ENCODE data around the gene PPAT.
A peak's percentile ranks its signal among the peaks of the same experiment; 100 is the strongest.
"Not testable (repeated sequence)": the region's sequence is repeated elsewhere in the genome, so short reads cannot be mapped to it uniquely, and the experiment has no call there.

The PPAT gene

DNA sequence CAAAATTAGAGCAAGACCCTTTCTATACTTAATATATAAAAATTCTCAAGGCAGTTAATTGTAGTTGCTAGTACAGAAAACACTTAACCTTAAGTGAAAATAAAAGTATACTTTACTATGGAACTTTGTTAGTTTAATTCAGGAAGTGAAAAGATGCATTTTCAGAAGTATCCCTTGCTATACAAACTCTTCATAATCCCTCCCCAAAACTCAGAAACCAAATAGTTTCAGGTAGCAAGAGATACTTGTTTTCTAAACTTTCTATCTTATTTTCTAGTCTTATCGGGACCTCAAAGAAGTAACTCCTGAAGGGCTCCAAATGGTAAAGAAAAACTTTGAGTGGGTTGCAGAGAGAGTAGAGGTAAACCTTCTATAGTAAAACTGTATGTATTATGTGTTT lies 14.9 kb upstream of the PPAT start:
- no peak overlapping the region for H3K4me3 Mint-ChIP-seq
- H3K9me3 Mint-ChIP-seq: no peaks in the 10 kb centered on the region
- H3K27me3 Mint-ChIP-seq: no peaks in the 10 kb centered on the region
- H3K4me1 Mint-ChIP-seq (ENCODE audit: low read depth): peaks cover 3% of the 10 kb centered on the region
- peaks cover 90% of the 10 kb centered on the region for H3K36me3 Mint-ChIP-seq (ENCODE audit: low read depth)
- no peak overlapping the region for H3K27ac Mint-ChIP-seq

DNA sequence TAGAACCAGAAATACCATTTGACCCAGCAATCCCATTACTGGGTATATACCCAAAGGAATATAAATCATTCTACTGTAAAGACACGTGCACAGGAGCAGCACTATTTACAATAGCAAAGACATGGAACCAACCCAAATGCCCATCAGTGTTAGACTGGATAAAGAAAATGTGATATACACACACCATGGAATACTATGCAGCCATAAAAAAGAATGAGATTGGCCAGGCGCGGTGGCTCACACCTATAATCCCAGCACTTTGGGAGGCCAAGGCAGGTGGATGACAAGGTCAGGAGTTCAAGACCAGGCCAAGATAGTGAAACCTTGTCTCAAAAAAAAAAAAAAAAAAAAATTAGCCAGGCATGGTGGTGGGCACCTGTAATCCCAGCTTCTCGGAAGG lies 14.1 kb upstream of the PPAT start:
- H3K4me3 Mint-ChIP-seq; H3K9me3 Mint-ChIP-seq; H3K4me1 Mint-ChIP-seq (ENCODE audit: low read depth); H3K27ac Mint-ChIP-seq; H3K27me3 Mint-ChIP-seq: not testable (repeated sequence)
- peaks cover 90% of the 10 kb centered on the region for H3K36me3 Mint-ChIP-seq (ENCODE audit: low read depth)

DNA sequence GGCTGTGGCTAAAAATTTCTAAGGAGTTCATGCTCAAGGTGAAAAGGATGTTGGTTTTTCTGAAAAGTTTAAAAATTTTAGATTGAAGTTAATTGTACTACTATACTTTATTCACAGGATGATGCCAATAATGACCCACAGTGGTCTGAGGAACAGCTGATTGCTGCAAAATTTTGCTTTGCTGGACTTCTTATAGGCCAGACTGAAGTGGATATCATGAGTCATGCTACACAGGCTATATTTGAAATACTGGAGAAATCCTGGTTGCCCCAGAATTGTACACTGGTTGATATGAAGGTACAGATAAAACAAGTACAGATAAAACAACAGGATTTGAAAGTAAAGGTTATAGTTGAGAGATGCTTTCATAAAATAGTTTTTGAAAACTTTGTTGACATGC lies 12.9 kb upstream of the PPAT start:
- Mint-ChIP-seq H3K27ac (no peak overlapping the region), H3K27me3 (no peaks in the 10 kb centered on the region), H3K4me1 (ENCODE audit: low read depth) (peaks cover 20% of the 10 kb centered on the region), H3K4me3 (no peak overlapping the region), H3K36me3 (ENCODE audit: low read depth) (peaks cover 90% of the 10 kb centered on the region), H3K9me3 (no peaks in the 10 kb centered on the region)

DNA sequence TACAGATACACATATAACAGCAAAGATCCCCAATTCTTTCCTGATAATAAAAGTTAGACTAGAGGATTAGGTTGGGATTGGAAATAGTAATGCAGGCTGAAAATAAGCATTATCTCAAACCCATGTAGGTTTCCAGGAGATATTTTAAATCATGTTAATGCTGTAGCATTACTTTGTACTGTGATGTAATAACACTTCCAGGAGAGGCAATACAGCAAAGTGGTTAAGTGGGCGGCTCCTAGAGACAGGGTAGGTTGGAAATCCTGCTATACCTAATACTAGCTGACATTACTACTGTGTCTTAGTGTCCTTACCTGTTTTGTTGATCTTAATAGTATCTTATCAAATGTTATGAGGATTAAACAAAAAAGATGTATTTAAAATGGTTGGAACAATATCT lies 10.3 kb upstream of the PPAT start:
- H3K27me3 Mint-ChIP-seq: no peaks in the 10 kb centered on the region
- H3K27ac Mint-ChIP-seq: no peak overlapping the region
- H3K9me3 Mint-ChIP-seq: no peaks in the 10 kb centered on the region
- peaks cover 91% of the 10 kb centered on the region for H3K36me3 Mint-ChIP-seq (ENCODE audit: low read depth)
- H3K4me3 Mint-ChIP-seq: no peak overlapping the region
- peaks cover 29% of the 10 kb centered on the region for H3K4me1 Mint-ChIP-seq (ENCODE audit: low read depth)

DNA sequence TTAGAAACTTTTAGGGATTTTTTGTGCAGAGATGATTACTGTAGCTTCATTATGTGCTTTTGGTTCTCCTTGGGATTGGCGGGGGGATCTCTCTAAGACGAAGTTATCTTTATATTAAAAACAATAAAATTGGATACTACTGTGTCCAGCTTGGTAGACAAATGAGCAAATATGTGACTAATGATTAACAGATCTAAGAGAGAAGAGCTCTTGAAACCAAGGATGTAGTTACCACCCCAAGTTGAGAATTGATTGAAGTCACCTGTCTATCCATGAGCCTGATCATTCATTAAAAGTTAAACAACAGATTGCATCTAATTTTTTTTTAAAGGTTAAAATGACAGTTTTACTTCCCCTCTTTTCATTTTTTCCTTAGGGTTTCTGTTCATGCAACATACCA lies 9.3 kb upstream of the PPAT start:
- Mint-ChIP-seq H3K36me3 (ENCODE audit: low read depth) (peaks cover 92% of the 10 kb centered on the region), H3K27ac (no peak overlapping the region), H3K4me1 (ENCODE audit: low read depth) (peaks cover 39% of the 10 kb centered on the region), H3K4me3 (no peak overlapping the region), H3K9me3 (no peaks in the 10 kb centered on the region), H3K27me3 (no peaks in the 10 kb centered on the region)

DNA sequence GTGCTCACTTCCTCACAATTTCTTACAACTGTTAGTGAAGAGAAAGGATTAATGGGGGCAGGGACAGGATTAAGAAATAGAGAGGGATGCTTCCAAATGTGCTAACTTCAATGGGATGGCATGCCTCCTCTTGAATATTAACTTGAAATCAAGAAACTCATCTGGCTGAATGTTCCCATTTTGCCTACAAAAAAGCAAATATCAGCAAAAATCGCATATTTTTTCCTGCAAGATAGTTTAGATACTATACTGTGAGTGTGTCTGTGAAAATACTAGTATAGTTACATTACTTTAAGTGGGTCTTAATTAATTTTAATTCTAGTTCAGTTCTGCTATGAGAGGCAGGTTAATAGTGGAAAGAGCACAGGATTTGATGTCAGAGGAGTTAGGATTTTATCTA lies 5.6 kb upstream of the PPAT start:
- Mint-ChIP-seq H3K4me1 (ENCODE audit: low read depth) (peaks cover 59% of the 10 kb centered on the region), H3K9me3 (no peaks in the 10 kb centered on the region), H3K27me3 (no peaks in the 10 kb centered on the region), H3K4me3 (peak overlapping the region; percentile 63), H3K36me3 (ENCODE audit: low read depth) (peaks cover 89% of the 10 kb centered on the region), H3K27ac (no peak overlapping the region)

DNA sequence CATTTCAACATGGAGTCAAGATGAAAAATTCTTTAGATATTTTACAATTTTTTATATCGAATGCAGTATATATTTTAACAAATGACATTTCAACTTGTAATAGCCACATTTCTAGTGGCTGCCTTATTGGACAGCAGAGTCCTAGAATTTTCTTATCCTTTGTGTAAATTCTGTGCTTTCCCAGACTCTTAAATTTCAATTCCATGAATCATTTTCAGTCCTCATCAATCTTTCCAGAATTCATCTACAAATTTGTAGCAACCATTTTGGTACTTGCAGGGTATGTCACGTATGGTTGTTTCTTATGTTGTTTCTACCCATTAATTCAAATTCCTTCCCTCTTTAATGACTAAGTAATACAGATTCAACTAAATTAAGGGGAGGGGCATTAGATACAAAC lies 3.4 kb upstream of the PPAT start:
- H3K36me3 Mint-ChIP-seq (ENCODE audit: low read depth): peaks cover 76% of the 10 kb centered on the region
- no peak overlapping the region for H3K27ac Mint-ChIP-seq
- H3K4me3 Mint-ChIP-seq: peak overlapping the region; percentile 66
- no peaks in the 10 kb centered on the region for H3K9me3 Mint-ChIP-seq
- no peaks in the 10 kb centered on the region for H3K27me3 Mint-ChIP-seq
- H3K4me1 Mint-ChIP-seq (ENCODE audit: low read depth): peaks cover 51% of the 10 kb centered on the region

DNA sequence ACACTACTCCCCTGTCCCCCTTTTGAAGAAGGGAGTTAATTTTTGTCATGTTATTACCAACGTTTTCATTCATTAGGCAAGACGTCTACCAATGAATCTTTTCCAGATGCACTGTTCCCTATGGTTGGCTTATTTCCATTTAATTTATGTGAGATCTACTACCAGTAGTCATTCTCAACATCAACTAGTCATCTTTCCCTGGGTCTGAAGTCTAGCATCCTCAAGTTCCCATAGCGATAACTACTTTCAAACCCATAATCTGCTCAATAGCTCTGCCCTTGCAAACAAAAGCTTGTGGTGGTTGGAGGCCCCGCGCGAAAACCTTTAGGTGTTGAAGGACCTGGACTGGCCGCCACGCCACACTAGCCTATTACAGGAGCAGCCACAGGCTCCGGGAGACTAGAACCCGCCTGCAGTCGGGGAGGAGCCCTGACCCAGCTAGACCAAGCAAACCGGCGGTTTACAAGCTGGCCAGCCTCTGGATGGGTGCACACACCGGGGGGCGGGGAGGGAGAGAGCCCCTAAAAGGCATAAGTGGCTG lies 746 bp downstream of the PPAT start:
- no peaks in the 10 kb centered on the region for H3K9me3 Mint-ChIP-seq
- peaks cover 37% of the 10 kb centered on the region for H3K36me3 Mint-ChIP-seq (ENCODE audit: low read depth)
- H3K27ac Mint-ChIP-seq: peak overlapping the region; percentile 96
- H3K4me1 Mint-ChIP-seq (ENCODE audit: low read depth): peaks cover 62% of the 10 kb centered on the region
- H3K4me3 Mint-ChIP-seq: peak overlapping the region; percentile 99
- H3K27me3 Mint-ChIP-seq: no peaks in the 10 kb centered on the region

DNA sequence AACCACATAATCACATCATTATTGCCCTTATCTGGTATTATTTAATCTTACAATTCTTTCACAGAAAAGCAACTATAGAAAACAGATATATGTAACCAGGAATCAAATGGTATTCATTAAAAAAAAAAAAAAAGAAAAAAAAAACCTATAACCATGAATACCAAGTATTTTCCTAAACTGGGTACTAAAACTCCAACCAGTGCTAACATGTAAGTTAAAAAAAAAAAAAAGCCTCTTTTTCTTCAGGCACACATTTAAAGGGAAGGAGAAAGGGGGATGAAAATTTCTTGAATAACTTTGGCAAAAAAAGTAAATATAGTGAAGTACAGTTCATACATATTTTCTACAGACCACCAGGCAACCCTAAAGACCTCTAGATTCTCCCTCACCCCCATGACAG lies 2.1 kb downstream of the PPAT start:
- peaks cover 63% of the 10 kb centered on the region for H3K4me1 Mint-ChIP-seq (ENCODE audit: low read depth)
- H3K4me3 Mint-ChIP-seq: peak overlapping the region; percentile 99
- peaks cover 28% of the 10 kb centered on the region for H3K36me3 Mint-ChIP-seq (ENCODE audit: low read depth)
- H3K27ac Mint-ChIP-seq: no peak overlapping the region
- no peaks in the 10 kb centered on the region for H3K27me3 Mint-ChIP-seq
- no peaks in the 10 kb centered on the region for H3K9me3 Mint-ChIP-seq

DNA sequence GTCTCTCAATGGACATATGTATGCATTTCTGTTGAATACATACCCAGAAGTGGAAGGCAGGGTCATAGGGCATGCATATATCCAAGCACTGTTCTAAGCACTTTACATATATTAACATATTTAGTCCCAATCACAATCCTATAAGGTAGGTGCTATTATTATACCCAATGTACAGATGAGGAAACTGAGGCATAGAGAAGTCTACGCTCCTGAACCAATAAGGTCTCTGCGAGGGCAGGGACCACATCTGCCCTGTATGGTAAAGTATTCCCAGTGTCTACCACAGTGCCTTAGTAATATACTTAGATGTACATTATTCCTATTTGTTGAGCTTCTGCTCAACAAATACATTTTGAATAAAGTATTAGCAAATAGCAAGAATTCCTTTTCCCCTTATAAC lies 5.2 kb downstream of the PPAT start:
- H3K36me3 Mint-ChIP-seq (ENCODE audit: low read depth): peaks cover 21% of the 10 kb centered on the region
- no peaks in the 10 kb centered on the region for H3K27me3 Mint-ChIP-seq
- no peak overlapping the region for H3K4me3 Mint-ChIP-seq
- no peak overlapping the region for H3K27ac Mint-ChIP-seq
- H3K4me1 Mint-ChIP-seq (ENCODE audit: low read depth): peaks cover 76% of the 10 kb centered on the region
- no peaks in the 10 kb centered on the region for H3K9me3 Mint-ChIP-seq

DNA sequence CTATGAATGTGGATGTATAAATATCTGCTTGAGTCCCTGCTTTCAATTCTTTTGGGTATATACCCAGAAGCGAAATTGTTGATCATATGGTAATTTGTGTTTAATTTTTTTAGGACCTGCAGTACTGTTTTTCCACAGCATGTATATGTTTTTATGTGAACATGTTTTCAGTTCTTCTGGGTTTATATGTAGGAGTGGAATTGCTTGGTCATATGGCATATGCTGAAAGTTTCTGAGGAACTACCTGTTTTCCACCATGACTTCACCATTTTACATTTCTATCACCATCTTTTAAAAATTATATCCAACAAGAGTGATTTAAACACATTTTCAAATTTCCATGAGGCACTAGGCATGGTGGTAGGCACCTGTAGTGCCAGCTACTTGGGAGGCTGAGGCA lies 8.2 kb downstream of the PPAT start:
- peaks cover 17% of the 10 kb centered on the region for H3K36me3 Mint-ChIP-seq (ENCODE audit: low read depth)
- no peaks in the 10 kb centered on the region for H3K27me3 Mint-ChIP-seq
- H3K9me3 Mint-ChIP-seq: no peaks in the 10 kb centered on the region
- H3K4me3 Mint-ChIP-seq: no peak overlapping the region
- peaks cover 62% of the 10 kb centered on the region for H3K4me1 Mint-ChIP-seq (ENCODE audit: low read depth)
- H3K27ac Mint-ChIP-seq: no peak overlapping the region

DNA sequence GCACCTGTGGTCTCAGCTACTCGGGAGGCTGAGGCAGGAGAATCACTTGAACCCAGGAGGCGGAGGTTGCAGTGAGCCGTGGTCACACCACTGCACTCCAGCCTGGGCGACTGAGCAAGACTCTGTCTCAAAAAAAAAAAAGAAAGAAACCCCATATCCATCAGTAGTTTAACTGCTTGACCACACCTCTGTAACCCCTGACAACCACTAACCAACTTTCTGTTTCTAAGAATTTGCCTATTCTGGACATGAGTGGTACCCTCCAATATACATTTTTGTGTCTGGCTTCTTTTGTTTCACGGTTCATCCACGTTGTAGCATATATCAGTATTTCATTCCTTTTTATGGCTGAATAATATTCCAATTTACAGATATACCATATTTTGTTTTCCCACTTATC lies 9.1 kb downstream of the PPAT start:
- Mint-ChIP-seq H3K4me1 (ENCODE audit: low read depth) (peaks cover 52% of the 10 kb centered on the region), H3K4me3 (no peak overlapping the region), H3K9me3 (no peaks in the 10 kb centered on the region), H3K27me3 (no peaks in the 10 kb centered on the region), H3K27ac (no peak overlapping the region), H3K36me3 (ENCODE audit: low read depth) (peaks cover 17% of the 10 kb centered on the region)

DNA sequence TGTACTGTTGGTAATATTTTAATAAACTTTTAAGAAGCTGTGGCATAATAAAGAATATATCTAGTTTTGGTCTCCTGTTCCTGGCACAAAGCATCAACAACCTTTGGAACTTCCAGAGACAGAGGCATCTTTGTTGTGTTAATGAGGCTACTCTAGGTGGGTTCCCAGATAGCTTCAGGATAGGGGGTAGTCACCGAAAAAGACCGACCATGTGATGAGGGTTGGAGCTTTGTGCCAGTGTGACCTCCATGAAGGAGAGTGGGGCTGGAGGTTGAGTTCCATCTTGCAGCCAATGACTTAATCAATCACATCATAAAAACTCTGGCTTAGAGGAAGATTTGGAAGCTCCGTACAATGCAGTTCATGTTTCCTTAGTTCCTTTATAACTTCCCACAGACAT lies 9.9 kb downstream of the PPAT start:
- Mint-ChIP-seq H3K36me3 (ENCODE audit: low read depth) (peaks cover 17% of the 10 kb centered on the region), H3K27ac (no peak overlapping the region), H3K4me3 (no peak overlapping the region), H3K4me1 (ENCODE audit: low read depth) (peaks cover 45% of the 10 kb centered on the region), H3K27me3 (no peaks in the 10 kb centered on the region), H3K9me3 (no peaks in the 10 kb centered on the region)

DNA sequence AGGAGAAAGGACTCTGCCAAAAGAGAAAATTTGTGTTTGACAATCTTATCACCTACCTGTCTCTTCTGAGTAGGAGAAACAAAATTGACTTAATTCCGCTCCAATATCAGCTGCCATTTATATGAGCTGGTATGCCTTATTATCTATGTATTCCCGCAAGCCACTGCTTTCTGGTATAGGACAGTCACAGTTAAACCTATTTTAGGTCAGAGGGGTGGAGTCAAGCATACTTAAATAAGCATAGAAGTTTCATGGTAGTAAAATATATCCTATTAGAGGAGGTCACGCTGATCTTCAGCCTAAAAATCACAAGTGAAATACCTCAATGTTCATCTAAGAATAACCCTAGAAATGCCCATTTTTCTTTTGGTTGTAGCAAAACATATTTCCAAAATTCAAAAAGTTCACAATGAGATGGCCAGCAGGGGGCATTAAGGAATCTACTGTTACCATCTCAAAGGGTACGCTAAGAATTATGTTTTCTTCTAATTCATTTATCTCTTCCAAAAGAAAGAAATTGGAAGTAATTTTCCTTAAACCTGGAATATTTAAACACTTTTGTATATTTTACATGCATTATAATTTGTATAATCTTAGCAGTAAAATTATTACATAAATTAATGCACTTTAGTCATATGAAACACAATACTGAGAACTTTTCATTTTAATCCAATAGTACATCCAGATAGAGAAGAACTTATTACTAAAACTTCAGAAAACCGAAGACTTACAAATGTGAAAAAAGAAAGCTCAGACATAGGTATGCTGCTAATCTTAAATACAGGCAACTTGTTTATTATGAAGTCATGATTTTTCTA lies 10.5 kb downstream of the PPAT start:
- Mint-ChIP-seq H3K4me1 (ENCODE audit: low read depth) (peaks cover 40% of the 10 kb centered on the region), H3K4me3 (no peak overlapping the region), H3K9me3 (no peaks in the 10 kb centered on the region), H3K27ac (no peak overlapping the region), H3K27me3 (no peaks in the 10 kb centered on the region), H3K36me3 (ENCODE audit: low read depth) (peaks cover 17% of the 10 kb centered on the region)

DNA sequence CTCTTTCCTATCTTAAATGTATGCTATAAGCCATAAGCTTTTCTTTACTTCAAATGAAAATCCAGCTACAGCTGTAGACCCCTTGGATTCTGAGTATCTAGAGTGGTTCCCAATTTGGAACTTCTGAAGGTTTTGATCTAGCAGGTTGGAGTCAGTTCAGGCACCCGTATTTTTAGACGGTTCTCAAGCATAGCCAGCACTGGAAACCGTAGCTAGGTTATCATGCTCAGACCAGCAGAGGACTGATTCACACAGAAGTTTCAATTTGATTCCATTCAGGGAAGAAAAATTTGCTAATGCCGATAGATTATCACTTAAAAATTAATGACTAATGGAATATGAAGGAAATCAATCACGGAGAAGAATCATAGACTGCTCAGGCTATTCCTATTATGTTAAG lies 11.2 kb downstream of the PPAT start:
- Mint-ChIP-seq H3K27ac (no peak overlapping the region), H3K27me3 (no peaks in the 10 kb centered on the region), H3K4me3 (no peak overlapping the region), H3K4me1 (ENCODE audit: low read depth) (peaks cover 34% of the 10 kb centered on the region), H3K9me3 (no peaks in the 10 kb centered on the region), H3K36me3 (ENCODE audit: low read depth) (peaks cover 22% of the 10 kb centered on the region)

DNA sequence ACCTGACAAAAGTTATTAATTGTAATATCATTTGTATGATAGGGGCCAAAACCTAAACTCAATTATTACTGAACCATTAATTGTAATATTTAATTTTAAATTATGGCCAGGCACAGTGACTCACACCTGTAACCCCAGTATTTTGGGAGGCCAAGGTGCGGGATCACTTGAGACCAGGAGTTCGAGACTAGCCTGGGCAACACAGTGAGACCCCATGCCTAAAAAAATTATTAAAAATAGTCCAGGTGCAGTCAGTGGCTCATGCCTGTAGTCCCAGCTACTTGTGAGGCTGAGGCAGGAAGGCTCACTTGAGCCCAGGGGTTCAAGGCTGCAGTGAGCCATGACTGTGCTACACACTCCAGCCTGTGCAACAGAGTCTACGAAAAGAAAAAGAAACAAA lies 18.0 kb downstream of the PPAT start:
- Mint-ChIP-seq H3K27ac (no peak overlapping the region), H3K36me3 (ENCODE audit: low read depth) (peaks cover 5% of the 10 kb centered on the region), H3K9me3 (no peaks in the 10 kb centered on the region), H3K4me3 (no peak overlapping the region), H3K4me1 (ENCODE audit: low read depth) (peaks cover 11% of the 10 kb centered on the region), H3K27me3 (no peaks in the 10 kb centered on the region)

Data from stimulated activated naive CD8-positive, alpha-beta T cell treated with anti-CD3 and anti-CD28 coated beads, Interleukin-15, Interleukin-2, amounts not matched to agents 100 ng/mL and 50 ng/mL, for 24 hours (primary cell).